ENCODE data around the gene STX12.

The STX12 gene

GRCh38 chr1:27759236-27759635 lies 13.8 kb upstream of the STX12 start (continued):
- TF ChIP-seq ZNF394 (tag by site-specific recombination; IDR thresholded peaks at IDR 0.05; ENCODE audit: borderline replicate concordance): no peak
- no peak for TF ChIP-seq ZNF121 (tag by site-specific recombination; IDR thresholded peaks at IDR 0.05)
- no peak for TF ChIP-seq ZNF211 (tag by site-specific recombination; IDR thresholded peaks at IDR 0.05; ENCODE audit: low read depth)
- TF ChIP-seq GLIS2 (tag by site-specific recombination; IDR thresholded peaks at IDR 0.05): no peak
- no peak for TF ChIP-seq ATF2 (tag by site-specific recombination; IDR thresholded peaks at IDR 0.05; ENCODE audit: low read depth)

- TF ChIP-seq, protein P1, sequence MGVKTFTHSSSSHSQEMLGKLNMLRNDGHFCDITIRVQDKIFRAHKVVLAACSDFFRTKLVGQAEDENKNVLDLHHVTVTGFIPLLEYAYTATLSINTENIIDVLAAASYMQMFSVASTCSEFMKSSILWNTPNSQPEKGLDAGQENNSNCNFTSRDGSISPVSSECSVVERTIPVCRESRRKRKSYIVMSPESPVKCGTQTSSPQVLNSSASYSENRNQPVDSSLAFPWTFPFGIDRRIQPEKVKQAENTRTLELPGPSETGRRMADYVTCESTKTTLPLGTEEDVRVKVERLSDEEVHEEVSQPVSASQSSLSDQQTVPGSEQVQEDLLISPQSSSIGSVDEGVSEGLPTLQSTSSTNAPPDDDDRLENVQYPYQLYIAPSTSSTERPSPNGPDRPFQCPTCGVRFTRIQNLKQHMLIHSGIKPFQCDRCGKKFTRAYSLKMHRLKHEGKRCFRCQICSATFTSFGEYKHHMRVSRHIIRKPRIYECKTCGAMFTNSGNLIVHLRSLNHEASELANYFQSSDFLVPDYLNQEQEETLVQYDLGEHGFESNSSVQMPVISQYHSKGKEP (tag by site-specific recombination; IDR thresholded peaks at IDR 0.05): no peak
- TF ChIP-seq ZNF221 (tag by site-specific recombination; IDR thresholded peaks at IDR 0.05; ENCODE audit: borderline replicate concordance) (no peak), ZFHX2 (tag by site-specific recombination; conservative IDR thresholded peaks at IDR 0.05) (no peak), HIC1 (tag by site-specific recombination; IDR thresholded peaks at IDR 0.05) (no peak), ZNF530 (tag by site-specific recombination; IDR thresholded peaks at IDR 0.05; ENCODE audit: low read depth) (no peak), ZNF391 (tag by site-specific recombination; IDR thresholded peaks at IDR 0.05; ENCODE audit: borderline replicate concordance, low read depth) (no peak)
- TF ChIP-seq, protein P2, sequence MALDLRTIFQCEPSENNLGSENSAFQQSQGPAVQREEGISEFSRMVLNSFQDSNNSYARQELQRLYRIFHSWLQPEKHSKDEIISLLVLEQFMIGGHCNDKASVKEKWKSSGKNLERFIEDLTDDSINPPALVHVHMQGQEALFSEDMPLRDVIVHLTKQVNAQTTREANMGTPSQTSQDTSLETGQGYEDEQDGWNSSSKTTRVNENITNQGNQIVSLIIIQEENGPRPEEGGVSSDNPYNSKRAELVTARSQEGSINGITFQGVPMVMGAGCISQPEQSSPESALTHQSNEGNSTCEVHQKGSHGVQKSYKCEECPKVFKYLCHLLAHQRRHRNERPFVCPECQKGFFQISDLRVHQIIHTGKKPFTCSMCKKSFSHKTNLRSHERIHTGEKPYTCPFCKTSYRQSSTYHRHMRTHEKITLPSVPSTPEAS (tag by site-specific recombination; IDR thresholded peaks at IDR 0.05): no peak
- TF ChIP-seq, protein P3, sequence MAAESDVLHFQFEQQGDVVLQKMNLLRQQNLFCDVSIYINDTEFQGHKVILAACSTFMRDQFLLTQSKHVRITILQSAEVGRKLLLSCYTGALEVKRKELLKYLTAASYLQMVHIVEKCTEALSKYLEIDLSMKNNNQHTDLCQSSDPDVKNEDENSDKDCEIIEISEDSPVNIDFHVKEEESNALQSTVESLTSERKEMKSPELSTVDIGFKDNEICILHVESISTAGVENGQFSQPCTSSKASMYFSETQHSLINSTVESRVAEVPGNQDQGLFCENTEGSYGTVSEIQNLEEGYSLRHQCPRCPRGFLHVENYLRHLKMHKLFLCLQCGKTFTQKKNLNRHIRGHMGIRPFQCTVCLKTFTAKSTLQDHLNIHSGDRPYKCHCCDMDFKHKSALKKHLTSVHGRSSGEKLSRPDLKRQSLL (tag by site-specific recombination; IDR thresholded peaks at IDR 0.05): no peak
- TF ChIP-seq, protein P4, sequence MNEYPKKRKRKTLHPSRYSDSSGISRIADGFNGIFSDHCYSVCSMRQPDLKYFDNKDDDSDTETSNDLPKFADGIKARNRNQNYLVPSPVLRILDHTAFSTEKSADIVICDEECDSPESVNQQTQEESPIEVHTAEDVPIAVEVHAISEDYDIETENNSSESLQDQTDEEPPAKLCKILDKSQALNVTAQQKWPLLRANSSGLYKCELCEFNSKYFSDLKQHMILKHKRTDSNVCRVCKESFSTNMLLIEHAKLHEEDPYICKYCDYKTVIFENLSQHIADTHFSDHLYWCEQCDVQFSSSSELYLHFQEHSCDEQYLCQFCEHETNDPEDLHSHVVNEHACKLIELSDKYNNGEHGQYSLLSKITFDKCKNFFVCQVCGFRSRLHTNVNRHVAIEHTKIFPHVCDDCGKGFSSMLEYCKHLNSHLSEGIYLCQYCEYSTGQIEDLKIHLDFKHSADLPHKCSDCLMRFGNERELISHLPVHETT (tag by site-specific recombination; IDR thresholded peaks at IDR 0.05): no peak
- ChIA-PET CTCF (interaction anchor here (0.5 to 0.7 kb wide), 2 partner anchors 22 to 152 kb away, joined by 3 read pairs; no protein-coding TSS in a partner anchor), POLR2A (interaction anchor here (1.0 to 2.5 kb wide), 3 partner anchors 9 to 35 kb away, joined by 3 to 13 read pairs (median 6); partner anchors contain the start of genes FAM76A and STX12)
- Histone ChIP-seq H3K27ac (ENCODE audit: extremely low read depth, low read depth, low read length) (no peak overlapping the region), H3K4me3 (ENCODE audit: low read depth, low read length) (no peak overlapping the region), H3K9me3 (ENCODE audit: control insufficient read depth, insufficient read depth, low read depth, low read length) (no peaks in the 10 kb centered on the region), H3K36me3 (ENCODE audit: control insufficient read depth in 2 of 2, insufficient read depth in 1 of 2, low read length in 2 of 2) (peaks cover 16 to 33% of the 10 kb centered on the region in 2 experiments; a peak in 2 of 3 replicates), H3K4me1 (ENCODE audit: control insufficient read depth, insufficient read depth, low read length) (no peaks in the 10 kb centered on the region)
Observed at GRCh38 chr1:27760426-27760825, 12.6 kb upstream of the STX12 start.

Data from HEK293 (cell line).